NK-92 (cell line): Measurements from ENCODE around the gene BPIFB2.

Experiments
- DNase-seq: peaks from one replicate; lab custom pipeline; 2025; ENCODE audit not compliant: unreplicated experiment; lab: John Stamatoyannopoulos, UW

Gene BPIFB2

DNA sequence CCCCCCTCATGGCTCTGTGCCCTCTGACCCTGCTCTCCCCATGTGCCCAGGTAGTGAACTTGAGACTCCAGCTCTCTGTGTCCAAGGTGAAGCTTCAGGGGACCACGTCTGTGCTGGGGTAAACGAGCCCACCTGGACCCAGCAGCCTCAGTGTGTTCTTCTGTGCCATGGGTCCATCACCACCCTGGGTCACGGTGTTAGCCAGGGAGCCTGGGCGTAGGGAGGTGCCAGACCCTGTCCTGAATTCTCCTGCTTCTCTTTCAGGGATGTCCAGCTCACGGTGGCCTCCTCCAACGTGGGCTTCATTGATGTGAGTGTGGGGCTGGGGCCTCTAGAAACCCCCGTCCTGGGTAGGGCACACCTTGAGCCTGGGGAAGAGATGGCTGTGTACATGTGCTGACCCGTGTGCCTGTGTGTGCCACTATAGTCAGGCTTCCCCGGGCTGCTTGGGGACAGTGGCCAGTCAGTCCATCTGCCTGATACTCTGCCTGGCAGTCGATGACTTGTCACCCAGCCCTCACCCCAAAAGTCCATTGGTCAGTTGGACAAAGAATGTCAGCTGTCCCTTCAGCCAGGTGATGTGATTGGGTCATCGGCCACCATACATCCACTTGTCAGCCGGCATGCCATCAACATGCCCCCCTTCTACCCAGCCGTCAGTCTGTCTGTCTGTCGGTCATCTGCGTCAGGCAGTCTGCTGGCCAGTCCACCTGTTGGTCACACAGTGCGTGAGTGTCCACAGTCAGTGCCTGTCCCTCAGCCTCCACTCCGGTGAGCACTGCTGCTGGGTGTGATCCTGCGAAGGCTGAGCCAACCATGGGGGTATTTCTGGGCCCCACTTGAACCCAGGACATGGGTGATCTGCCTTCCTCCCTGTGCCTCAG, 13.0 kb downstream of the BPIFB2 start:
- no peak for DNase-seq

DNA sequence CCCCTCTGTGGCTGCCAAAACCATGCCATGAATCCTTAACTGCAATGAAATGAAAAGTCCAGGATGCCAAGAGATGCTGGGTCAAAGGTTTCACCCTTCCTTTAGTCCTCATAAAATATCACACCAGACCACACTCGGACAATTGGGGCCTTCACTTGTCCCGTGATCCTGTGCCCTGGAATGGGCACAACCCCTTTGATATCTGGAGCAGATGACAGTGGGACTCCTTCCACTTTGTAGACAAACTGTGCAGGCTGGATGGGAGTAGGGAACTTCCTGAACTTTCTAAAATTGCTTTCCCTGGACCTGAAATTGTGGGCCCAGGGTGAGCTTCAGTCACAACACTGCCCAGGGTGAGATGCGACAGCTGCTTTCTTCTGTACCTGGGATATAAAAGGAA, 14.4 kb downstream of the BPIFB2 start:
- DNase-seq, result no peak

DNA sequence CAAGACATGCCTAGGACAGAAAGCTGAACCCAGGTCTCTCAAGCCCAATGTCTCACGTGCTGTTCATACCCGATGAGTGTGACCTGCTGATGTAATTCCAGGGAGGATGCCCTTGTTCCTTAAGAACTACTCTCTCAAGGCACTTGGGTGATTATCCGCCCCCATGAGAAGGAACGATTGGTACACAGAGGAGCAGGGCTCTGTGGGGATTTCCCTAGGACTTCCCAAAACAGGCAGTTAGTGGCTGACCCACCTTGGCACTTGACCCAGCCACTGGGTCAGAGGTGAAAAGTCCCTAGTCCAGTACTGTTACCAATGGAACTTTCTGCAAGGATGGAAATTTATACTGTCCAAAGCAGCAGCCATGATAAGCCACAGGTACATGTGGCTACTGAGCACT, 14.8 kb downstream of the BPIFB2 start:
- DNase-seq, result no peak

DNA sequence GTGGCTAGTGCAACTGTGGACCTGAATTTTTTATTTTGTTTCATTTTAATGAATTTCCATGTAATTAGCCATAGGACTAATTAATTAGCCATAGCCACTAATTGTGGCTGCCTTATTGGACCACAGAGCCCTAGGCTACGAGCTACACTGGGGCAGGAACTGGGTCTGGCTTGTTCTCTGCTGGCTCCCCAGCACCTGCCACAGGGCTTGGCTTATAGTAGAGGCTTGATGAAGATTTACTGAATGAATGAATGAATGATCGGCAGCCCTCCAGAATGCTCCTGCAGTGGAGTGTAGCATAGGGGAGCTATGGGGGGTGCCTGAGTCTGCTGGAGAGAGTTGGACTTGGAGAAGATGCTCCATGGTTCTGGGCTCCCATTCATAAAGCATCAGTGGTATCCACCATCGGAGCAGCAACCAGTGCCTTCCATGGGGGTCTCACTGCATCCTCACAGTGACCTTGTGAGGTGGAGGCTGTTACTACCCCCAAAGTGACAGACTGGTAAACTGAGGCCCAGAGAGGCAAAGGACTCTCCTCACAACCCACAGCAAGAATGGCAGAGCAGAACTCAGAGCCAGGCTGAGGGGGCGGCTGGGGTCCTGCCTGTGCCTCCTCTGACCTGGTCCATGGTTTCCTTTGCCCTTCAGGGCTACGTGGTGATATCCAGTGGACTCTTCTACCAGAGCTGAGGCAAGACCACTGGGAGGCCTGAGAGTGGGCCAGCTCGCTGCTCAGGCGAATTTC, 15.4 kb downstream of the BPIFB2 start:
- no peak for DNase-seq

DNA sequence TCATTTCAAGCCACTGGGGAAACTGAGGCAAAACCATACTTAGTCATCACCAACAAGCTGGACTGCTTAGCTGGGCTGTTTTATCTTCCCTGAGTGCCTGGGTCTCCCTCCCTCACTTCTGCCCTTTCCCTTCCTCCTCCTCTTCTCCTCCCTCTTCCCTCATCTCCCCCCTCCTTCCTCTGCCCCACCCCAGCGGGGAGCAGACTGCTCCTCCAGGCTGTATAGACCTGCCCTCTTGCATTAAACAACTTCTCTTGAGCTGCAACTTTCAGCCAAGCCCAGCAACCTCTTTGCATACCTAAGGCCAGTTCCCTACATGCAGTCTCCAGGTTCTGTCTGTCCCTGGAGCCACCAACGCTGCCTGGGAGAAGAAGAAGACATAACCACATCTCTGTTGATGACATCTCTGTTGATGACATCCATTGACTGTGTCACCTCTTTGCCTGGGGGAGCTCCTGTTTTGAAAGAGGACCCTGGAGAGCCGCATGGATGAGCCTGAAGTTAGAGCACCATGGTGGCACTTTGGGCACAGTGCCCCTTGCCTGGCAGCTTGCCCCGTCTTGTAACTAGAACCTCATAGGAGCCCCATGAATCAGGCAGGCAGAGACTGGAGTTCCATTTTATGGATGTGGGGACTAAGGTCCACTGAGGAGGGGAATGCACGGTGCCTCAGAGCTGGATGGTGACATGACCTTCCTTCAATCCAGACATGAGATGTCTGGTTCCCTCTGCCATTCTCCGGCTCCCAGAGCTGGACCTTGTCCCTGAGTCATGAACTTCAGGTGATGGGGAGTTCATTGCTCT, 16.1 kb downstream of the BPIFB2 start:
- no peak for DNase-seq

DNA sequence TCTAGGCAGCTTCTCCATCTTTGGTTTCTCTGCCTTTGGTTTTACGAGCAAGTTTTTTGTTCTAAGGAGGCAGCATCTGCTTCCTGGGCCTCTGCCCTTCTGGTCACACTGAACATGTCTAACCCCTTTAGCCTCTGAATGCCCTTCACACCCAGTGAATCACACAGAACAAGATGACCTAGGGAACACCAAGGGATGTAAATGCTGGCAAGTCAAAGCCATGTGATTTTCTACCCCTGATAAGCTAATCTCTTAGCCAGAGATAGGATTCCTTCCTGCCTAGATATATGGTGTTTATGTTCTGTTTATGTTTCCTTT, 16.7 kb downstream of the BPIFB2 start:
- no peak for DNase-seq

DNA sequence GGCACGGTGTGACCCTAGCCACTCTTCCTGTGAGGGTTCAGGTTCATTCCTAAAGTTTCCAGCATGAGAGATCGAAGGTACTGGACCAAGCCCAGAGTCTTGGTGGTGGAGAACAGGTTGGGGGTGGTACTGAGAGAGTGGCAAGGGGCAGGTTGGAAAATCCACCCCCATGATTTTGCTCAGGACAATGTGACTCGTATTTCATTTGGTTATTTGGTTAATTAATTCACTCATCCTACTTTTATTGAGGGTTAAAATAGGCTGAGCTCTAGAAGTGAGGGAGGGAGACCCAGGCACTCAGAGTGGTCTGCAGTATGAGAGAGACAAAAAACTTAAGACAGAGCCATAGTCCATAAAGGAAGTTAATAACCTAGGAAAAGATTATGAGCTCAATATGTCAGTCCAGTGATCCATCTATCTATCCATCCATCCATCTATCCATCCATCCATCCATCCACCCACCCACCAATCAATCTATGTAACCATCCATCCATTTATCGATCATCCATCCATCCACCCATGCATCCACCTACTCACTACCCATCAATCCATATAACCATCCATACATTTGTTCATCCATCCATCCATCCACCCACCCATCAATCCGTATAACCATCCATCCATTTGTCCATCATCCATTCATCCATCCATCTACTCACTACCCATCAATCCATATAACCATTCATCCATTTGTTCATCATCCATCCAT, 17.3 kb downstream of the BPIFB2 start:
- no peak for DNase-seq

DNA sequence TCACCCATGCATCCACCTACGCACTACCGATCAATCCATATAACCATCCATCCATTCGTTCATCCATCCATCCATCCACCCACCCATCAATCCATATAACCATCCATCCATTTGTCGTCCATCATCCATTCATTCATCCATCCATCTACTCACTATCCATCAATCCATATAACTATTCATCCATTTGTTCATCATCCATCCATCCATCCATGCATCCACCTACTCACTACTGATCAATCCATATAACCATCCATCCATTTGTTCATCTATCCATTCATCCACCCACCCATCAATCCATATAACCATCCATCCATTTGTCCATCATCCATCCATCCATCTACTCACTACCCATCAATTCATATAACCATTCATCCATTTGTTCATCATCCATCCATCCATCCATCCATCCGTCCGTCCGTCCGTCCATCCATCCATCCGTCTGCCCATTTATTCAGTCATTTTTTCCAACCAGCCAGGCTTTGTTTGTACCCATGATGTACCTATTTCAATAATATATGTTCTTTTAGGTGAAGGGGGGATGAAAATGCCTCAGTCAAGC, 17.9 kb downstream of the BPIFB2 start:
- no peak for DNase-seq

DNA sequence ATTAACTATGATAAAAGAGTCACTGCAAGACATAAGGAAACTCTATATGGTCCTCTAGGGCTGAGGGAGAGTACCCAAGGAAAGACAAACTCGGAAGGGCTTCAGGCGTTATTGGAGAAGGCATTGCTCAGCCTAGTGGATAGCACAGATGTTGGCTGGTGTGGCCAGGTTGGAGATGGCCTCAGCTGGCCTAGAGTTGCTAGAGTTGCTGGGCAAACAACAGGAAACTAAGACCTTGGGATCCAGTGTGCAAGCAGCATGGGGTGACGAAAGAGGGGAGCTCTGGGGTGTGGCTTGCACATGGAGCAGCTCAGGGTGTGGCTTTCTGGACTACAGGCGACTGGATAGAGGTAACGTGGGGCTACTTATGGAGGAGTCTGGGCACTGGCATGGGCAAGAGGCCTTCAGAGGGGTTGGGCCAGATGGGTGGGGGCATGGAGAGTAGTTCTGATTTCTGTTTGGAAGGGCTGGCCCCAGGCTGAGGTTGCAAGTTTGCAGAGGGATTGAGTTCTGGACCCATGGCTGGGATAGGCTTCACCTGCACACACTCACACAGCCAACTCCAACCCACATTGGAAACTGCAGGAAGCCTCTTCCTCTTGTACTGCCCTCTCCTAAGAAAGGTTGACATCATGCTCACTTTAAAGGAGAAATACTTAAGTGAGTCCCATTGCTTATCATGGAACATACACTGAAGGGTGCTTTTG, 18.7 kb downstream of the BPIFB2 start:
- no peak for DNase-seq

DNA sequence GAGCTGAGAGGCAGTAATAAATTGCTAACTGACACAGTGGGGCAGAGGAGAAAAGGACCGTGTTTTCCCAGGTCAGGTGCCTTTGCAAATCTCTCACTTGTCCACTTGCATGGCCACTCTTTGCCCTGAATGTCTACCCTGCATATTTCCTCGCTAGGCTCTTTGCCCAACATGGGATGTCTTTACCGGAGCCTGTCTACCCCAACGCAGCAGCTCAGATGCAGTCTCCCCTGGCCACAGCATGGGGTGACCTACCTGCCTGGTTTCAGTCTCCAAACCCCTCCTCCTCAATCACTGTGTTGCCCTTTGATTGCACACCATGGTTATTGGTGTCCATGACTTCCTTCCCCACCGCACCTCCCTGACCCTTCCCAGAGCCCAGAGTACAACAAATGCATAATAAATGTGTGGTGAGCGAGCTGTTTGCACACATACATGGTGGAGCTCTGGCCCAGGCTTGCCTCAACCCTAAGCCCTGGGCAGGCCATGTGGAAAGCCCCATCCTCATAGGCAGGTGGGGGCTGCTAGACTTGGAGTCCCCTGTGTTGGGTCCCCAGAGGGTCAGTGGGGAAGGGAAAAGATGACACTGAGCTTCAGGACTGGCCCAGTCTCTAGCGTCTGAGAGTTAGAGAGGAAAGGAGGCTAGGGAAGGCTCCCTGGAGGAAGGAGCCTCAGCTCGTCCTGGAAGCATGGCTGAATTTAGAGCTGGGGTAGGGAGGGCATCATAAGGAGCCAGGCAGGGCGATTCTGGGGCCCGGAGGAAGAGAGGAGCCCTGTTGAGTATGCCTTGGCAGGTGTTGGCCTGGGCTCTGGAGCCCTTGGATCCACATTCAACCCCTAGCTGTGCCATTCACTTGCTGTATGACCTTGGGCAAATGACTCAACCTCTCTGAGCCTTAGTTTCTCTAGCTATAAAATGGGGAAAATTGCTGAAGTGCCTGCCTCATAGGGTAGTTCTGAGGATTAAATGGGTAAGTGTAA, 19.6 kb downstream of the BPIFB2 start:
- no peak for DNase-seq

DNA sequence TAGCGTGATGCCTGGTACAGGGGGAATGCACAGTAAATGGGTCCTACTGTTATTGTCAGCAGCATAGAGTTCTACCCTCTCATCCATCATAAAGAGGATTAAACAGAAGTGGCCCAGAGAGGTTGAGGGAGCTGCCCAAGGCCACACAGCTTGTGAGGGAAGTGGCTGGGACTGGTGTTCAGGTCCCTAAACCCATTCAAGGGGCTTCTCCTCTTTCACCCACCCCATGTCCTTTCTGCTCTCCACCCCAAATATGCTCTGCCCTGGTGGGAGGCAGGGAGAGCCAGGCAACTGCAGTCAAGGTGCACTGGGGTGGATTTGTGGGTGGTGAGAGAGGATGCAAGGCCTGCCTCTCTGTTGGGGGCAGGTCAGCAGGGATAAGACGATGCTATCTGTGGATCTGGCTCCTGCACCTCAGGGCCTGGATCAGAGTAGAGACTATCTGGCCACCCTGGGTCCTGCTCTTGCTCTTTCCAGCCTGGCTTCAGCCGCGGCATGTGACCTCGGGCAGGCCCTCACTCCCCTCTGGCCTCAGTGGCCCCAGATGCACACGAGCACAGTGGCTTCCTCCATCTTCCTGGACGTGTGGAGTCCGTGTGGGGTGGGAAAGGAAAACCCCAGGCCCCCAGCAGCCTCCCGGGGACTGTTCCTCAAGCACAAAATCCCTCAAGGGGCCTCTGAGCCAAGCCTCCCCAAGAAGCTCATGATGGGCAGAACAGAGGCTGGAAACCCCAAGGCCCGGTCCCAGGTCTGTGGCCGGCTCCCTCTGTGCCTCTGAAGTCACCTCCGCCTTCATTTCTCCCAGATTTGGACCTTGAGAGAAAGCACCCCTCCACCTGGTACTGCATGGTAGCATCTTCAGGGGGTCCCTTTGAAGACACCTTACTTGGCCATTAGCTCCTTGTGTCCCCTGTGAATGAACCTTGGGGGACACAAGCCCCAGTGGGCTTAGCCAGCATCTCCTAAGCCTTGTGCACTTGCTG, 20.6 kb downstream of the BPIFB2 start:
- no peak for DNase-seq

DNA sequence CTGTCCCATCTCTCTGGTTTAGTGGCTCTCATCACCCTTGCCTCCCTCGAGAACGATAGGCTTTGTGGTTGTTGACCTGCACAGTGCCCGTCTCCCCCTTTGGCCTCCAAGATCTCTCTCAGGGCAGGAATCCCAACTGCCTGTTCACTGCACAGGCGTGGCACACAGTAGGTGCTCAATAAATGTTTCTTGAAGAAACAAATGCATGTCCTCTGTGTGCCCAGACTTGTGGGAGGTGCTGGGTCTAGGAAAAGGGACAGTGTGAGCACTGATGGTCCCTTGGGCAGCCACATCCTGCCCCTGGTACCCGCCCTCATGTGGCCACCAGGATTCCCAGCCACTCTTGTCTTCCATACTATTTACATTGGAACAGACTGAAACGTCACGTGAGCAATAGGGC, 21.4 kb downstream of the BPIFB2 start:
- no peak for DNase-seq

DNA sequence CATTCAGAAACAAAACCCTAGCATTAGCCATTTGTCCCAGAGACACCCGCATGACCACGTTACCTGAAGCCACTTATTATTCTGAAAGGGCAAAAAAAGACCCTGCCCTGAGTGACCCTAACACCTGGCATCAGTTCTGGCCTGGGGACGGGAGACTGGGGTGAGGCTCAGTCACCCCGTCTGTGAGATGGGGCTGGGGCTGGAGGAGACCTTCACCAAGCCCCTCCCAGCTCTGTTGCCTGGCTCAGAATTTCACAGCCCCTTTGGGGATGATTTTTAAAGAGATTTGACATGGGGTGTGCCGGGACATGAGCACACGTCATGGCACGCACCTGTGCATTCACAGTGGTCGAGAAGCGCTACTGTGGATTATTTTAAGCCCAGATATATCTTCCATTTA, 22.6 kb downstream of the BPIFB2 start:
- no peak for DNase-seq

DNA sequence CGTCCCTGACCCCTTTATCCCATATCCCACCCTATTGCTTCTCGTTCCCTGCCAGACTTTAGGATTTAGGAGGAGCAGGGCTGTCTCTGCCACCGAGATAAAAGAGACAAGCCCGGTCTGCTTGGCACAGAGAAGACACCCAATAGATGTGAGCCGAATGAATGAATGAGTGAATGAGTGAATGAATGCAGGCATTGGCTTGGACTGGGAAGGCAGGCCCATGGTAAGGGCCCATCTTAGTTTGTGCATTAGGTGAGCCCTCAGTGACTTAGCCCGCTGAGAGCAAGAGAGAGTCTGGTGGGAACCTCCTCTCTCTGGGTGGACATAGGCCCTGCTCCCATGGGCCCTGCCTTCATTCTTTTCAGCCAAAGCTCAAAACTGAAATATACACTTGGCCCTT, 23.1 kb downstream of the BPIFB2 start:
- DNase-seq, result no peak

DNA sequence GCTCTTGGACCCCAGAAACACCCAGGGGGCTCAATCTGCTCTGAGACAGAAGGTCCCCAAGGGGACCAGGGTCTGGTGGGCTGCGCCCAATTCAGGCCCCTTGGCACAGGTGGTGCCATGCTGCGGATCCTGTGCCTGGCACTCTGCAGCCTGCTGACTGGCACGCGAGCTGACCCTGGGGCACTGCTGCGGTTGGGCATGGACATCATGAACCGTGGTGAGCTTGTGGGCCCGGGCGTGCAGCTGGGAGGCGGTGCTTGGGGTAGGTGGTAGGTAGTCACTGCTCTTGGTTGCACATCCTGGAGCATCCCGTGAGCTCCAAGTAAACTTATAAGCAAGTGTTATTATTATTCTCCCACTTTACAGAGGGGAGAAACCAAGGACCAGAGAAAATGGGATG, 24.0 kb downstream of the BPIFB2 start, which contains the start of gene BPIFB6:
Gene BPIFB6 (plus strand): TSS at position 118 of the 400 bp plus-strand sequence. CDS start 0 bp downstream, at position 118.
- no peak for DNase-seq

DNA sequence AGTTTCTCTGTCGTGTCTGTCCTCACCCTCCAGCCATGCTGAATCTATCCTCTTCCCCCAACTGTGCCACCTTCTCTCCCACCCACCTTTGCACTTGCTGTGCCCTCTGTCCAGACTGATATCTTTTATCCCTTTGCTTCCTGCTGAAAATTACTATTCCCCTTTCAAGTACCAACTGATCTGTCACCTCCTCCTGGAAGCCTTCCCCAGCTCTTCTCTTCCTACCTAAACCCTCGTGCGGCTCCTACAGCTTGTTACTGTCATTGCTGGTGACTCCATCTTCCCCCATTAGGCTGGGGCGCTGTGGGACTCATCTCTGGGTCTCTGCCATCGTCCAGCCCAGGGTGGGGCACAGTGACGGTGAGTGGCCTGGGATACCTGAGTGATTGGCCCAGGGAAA, 25.1 kb downstream of the BPIFB2 start:
- no peak for DNase-seq

DNA sequence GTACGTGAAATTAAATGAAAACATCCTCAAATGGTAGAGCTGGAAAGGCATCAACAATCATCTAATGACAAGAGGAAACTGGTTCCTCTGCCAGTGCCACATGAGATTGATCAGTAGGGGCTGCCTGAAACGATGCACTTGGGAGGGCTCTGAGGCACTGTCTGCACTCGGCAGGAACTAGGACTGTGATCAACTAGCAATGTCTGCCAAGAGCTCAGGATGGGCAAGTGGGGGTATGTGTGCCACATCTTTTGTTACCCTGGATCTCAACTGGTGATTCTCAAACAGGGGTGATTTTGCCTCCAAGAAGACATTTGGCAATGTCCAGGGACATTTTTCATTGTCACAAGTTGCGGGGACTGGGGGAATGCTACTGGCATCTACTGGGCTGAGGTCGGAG, 25.9 kb downstream of the BPIFB2 start:
- DNase-seq, result no peak

DNA sequence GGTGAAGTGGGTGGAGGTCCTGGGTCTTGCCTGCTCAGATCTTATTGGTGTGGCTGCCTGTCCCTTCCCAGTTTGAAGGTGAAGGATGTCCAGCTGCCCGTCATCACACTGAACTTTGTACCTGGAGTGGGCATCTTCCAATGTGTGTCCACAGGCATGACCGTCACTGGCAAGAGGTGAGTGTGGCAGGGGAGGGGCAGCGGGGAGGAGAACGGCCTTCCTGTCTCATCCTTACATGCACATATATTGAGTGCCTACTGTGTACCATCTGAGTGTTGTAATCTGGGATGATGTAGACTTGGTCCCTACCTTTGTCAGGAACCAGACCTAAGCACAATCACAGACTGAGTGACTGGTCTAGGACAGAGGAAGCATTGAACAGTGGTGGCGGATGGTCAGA, 26.6 kb downstream of the BPIFB2 start:
- no peak for DNase-seq
